Right hindlimb (tissue), 1 donor: ENCODE measurements around the gene C19orf53.
A peak's percentile ranks its signal among the peaks of the same experiment; 100 is the strongest.
"Not testable (repeated sequence)": the region's sequence is repeated elsewhere in the genome, so short reads cannot be mapped to it uniquely, and the experiment has no call there.

ENCODE experiments used
- DNase-seq: peaks from one replicate; pipeline ENCODE4 v3.0.0-alpha.2; 2018

Gene C19orf53

GRCh38 chr19:13774217-13775191 is at the start of gene C19orf53:
TSS of gene C19orf53 (plus strand) at chr19:13774456. CDS start at chr19:13774478, 22 bp downstream.
- DNase-seq, result peak; percentile 94

DNA sequence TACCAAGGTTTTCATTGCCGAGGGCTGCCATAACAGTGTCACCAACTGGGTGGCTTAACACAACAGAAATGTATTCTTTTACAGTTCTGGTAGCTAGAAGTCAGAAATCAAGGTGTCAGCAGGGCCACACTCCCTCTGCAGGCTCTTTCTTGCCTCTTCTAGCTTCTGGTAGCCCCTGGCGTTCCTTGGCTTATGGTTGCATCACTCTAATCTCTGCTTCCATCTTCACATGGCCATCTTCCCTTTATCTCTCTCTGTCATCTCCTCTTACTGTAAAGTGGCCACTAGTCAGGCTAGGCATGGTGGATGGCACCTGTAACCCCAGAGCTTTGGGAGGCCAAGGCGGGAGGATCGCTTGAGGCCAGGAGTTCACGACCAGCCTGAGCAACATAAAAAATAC is 47.9 kb upstream of the C19orf53 start:
- no peak for DNase-seq

DNA sequence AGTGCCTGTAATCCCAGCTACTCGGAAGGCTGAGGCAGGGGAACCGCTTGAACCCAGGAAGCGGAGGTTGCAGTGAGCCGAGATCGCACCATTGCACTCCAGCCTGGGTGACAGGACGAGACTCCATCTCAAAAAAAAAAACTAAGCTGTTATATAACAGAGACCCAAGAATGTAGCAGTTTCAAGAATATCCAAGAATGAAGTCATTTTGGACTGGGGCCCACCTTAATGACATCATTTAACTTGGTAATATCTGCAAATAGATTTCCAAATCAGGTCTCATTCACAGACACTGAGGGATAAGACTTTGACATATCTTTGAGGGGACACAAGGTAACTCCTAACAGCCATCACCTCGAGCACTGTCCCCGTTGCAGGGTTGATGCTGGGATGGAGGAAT is 46.5 kb upstream of the C19orf53 start:
- DNase-seq, result no peak

DNA sequence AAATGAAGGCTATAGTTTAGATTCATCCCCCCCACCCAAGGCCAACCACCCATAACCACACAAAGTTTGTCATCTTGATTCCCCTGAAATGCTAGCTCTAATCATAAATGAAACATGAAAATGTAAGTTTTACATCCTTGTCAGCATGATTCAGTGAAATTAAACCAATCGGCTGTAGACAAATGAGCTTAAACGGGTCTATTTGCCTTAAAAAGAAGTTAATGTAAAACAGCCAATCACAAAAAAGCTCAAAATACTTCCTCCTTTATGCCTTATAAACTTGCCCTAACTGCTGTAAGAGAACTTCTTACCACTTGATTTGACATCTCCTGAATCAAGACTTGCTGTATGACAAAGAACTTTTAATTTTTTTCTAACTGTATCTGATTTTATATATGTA is 44.4 kb upstream of the C19orf53 start:
- DNase-seq, result no peak

DNA sequence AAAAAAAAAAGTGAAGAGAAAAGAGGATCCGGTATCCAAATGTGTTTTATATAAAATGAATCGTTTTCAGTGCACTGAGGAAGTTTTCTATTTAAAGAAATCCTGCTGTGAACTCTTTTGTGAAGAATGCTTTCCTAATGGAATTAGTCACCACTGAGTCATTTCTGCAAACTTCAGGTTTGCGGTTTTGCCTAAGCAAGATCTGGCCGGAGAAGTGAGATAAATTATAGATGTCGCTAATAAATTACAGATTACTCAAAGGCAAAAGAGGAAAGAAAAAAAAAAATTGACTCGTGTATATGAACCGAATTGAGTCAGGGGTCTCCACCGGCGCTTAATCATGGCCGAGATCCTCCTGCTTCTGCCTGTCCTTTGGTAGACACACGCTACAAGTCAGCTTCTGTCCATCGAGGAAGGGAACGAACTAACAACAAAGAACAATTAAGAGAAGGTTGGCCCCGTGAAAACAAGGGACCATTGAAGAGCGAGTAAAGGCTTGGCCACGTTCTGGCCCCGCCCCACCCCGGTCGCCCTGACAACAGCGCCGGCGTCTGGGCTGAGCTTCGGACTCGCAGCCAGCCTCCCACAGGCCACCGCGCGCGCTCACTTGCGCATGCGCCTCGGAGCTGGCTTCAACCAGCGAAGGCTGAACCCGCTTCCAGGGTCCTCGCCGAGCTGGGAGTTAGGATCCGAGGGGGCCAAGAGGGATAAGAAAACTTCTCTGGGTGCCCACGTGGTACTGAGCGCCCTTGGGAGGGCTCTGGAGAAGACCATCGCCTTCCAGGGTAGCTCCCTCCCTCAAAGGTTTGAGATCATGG is 42.9 kb upstream of the C19orf53 start:
- peak; percentile 98 for DNase-seq

- no peak for DNase-seq
These were observed 41.9 kb upstream of the C19orf53 start for GRCh38 chr19:13732337-13732736.

DNA sequence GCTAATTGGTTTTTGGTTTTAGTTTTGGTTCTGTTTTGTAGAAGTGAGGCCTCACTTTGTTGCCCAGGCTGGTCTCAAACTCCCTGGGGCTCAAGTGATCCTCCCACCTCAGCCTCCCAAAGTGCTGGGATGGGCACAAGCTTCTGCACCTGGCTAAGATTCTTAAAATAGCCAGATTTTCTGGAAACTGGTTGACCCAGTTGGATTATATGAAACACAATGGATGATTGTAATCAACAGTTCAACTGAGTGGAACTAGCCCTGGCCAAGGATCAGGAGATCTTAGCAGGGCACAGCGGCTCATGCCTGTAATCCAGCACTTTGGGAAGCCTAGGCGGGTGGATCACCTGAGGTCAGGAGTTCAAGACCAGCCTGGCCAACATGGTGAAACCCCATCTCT is 39.5 kb upstream of the C19orf53 start:
- no peak for DNase-seq

- DNase-seq, result no peak
These were observed 36.2 kb upstream of the C19orf53 start for GRCh38 chr19:13738073-13738472.

DNA sequence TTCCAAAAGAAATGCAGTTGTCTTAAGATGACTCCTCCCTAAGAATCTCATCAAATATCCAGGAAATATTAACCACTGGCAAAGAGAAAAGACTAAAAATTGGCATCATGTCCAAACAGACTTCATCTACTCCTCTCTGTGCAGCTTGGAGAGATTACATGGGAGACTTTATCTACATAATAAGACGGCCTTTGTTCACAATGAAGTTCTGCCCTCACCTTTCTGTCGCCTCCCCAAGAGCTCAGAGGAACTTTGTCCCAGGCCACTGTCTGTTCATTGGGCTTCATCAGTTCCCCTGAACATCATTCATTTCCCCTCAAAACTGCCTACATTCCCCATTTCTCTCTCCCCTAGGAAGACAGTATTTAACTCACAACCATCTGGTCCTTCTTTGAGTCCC is 32.4 kb upstream of the C19orf53 start:
- no peak for DNase-seq

GRCh38 chr19:13742756-13743155 is 31.5 kb upstream of the C19orf53 start:
- no peak for DNase-seq

- DNase-seq, result no peak
These were observed 30.1 kb upstream of the C19orf53 start for GRCh38 chr19:13744174-13744573.

DNA sequence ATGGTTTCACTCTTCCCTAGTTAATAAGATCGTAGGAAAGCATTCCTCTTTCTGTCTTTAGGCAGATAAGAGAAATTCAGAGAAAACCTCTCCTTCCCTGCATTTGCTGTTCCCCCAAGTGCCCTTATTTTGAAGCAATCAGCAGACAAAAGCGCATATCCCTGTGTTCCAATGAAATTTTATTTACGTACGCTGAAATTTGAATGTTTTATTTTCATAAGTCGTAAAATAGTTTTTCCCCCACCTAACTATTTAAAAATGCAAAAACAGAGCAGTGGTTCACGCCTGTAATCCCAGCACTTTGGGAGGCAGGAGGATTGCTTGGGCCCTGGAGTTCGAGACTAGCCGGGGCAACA is 27.2 kb upstream of the C19orf53 start:
- no peak for DNase-seq

- DNase-seq, result no peak
These were observed 26.0 kb upstream of the C19orf53 start for GRCh38 chr19:13748169-13748828.

GRCh38 chr19:13751436-13751835 is 22.8 kb upstream of the C19orf53 start:
- no peak for DNase-seq

GRCh38 chr19:13753622-13754021 is 20.6 kb upstream of the C19orf53 start:
- DNase-seq, result not testable (repeated sequence)

- DNase-seq, result no peak
These were observed 18.0 kb upstream of the C19orf53 start for GRCh38 chr19:13756210-13756609.

DNA sequence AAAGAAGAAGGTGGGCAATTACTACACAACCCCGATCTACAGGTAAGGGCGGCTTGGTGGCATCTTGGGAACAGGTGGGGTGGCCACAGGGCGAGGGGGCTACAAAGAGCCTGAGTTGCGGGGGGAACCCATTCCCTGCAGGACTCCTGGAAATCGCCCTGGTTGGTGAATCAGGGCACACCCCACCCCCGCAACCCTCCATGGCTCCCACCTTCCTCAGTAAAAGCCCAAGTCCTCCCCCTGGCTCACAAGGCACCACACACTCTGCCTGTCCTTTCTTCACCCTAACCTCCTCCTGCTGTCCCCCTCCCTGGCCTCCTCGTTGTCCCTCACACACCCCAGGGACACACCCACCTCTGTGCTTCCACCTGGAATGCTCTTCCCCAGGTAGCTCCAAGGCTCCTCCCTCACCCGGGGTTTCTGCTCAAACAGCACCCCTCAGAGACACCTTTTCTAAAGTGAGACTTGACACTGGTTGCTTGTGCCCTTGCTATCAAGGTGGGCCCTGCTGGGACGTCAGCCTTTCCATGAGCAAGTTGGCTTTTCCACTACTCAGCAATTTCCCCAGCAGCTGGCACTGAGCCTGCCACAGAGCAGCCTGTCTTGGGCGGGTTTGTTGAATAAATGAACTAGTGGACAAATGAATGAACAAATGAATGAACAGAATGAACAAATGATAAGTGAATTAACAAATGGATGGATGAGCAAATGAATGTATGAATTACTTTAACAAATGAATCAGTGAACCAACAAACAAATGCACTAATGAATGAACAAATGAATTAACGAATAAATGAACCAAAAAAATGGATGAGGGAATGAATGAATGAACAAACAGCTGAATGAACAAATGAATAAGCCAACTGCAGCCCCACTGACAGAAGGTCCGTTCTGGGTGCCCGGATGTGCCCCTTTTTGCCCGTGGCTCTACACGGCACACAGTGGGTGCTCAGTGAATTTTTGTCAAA is 16.2 kb upstream of the C19orf53 start:
- DNase-seq, result no peak

GRCh38 chr19:13758795-13759194 is 15.5 kb upstream of the C19orf53 start:
- no peak for DNase-seq

DNA sequence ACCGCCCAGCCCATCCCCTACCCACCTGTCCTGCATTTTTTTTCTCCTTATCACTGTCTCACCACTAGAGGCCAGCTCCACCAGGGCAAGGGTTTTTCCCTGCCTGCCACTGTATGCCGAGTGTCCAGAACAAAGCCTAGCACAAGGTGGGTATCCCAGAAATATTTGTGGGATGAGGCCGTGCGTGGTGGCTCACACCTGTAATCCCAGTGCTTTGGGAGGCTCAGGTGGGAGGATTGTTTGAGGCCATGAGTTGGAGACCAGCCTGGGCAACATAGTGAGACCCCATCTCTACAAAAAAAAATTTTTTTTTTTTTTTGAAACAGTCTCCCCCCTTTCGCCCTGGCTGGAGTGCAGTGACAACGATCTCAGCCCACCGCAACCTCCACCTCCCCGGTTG is 12.8 kb upstream of the C19orf53 start:
- no peak for DNase-seq

GRCh38 chr19:13762635-13763235 is 11.5 kb upstream of the C19orf53 start:
- DNase-seq, result no peak

DNA sequence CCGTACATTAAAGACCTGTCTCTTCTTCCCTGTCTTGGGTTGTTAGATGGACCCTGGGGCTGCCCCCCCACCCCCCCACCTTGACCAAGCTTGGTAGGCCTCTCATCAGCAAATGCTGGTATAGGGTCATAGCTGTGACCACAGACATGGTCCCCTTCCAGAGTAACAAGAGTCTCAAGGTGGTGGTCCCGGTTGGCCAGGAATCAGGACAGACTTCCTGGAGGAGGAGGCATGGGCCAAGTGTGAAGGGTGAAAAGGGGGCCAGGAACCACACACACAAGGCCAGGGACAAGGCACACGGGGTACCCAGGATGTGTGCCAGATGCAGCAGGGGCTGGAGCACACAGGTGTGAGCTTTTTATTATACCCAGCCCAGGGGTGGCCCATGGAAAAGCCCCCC is 11.0 kb upstream of the C19orf53 start:
- no peak for DNase-seq
